CD4-positive, alpha-beta T cell treated with Interleukin-17A for 1 hour (primary cell): ENCODE data around the gene GNB1.
"Not testable (repeated sequence)": the region's sequence is repeated elsewhere in the genome, so short reads cannot be mapped to it uniquely, and the experiment has no call there.

Experiments used
- DNase-seq: peaks from one replicate; pipeline ENCODE4 v3.0.0-alpha.2; 2020

GNB1 gene

GRCh38 chr1:1890506-1891348, at the start of gene GNB1:
GNB1 (minus strand) TSS chr1:1891087; CDS start chr1:1825453, 65,634 bp downstream.
- DNase-seq: peak; percentile 90

GRCh38 chr1:1940123-1940425, 49.2 kb upstream of the GNB1 start:
- DNase-seq: no peak

GRCh38 chr1:1939296-1940122, 48.6 kb upstream of the GNB1 start:
- DNase-seq: no peak

GRCh38 chr1:1938613-1939295, 47.9 kb upstream of the GNB1 start:
- DNase-seq: no peak

GRCh38 chr1:1938276-1938573, 47.3 kb upstream of the GNB1 start:
- DNase-seq: no peak

GRCh38 chr1:1937549-1938275, 46.8 kb upstream of the GNB1 start:
- no peak for DNase-seq

- DNase-seq: no peak
Measured at GRCh38 chr1:1937061-1937460, 46.2 kb upstream of the GNB1 start.

GRCh38 chr1:1934848-1935247, 44.0 kb upstream of the GNB1 start:
- not testable (repeated sequence) for DNase-seq

GRCh38 chr1:1929639-1930545, 39.0 kb upstream of the GNB1 start:
- no peak for DNase-seq

GRCh38 chr1:1929102-1929638, 38.3 kb upstream of the GNB1 start:
- no peak for DNase-seq

GRCh38 chr1:1928231-1929101, 37.6 kb upstream of the GNB1 start:
- DNase-seq: no peak

GRCh38 chr1:1927751-1928150, 36.9 kb upstream of the GNB1 start:
- DNase-seq: no peak

GRCh38 chr1:1926886-1927660, 36.2 kb upstream of the GNB1 start:
- DNase-seq: no peak

GRCh38 chr1:1926346-1926811, 35.5 kb upstream of the GNB1 start:
- no peak for DNase-seq

GRCh38 chr1:1925437-1926345, 34.8 kb upstream of the GNB1 start:
- no peak for DNase-seq

- DNase-seq: no peak
Measured at GRCh38 chr1:1924849-1925248, 34.0 kb upstream of the GNB1 start.

- DNase-seq: no peak
Measured at GRCh38 chr1:1924386-1924785, 33.5 kb upstream of the GNB1 start.

GRCh38 chr1:1922956-1923833, 32.3 kb upstream of the GNB1 start:
- DNase-seq: no peak
